Measurements from ENCODE around the gene SCN1A.
"Not testable (repeated sequence)": the region's sequence is repeated elsewhere in the genome, so short reads cannot be mapped to it uniquely, and the experiment has no call there.

Gene SCN1A

GRCh38 chr2:165985120-165985519 is 142.7 kb downstream of the SCN1A start:
- DNase-seq, result no peak

GRCh38 chr2:165972161-165972560 is 155.7 kb downstream of the SCN1A start:
- not testable (repeated sequence) for DNase-seq

GRCh38 chr2:165970663-165971062 is 157.2 kb downstream of the SCN1A start:
- no peak for DNase-seq

- DNase-seq, result no peak
Observed at GRCh38 chr2:165969227-165969626, 158.6 kb downstream of the SCN1A start.

- no peak for DNase-seq
Observed at GRCh38 chr2:165967746-165968145, 160.1 kb downstream of the SCN1A start.

- DNase-seq, result no peak
Observed at GRCh38 chr2:165961818-165962217, 166.0 kb downstream of the SCN1A start.

- no peak for DNase-seq
Observed at GRCh38 chr2:165959371-165959770, 168.4 kb downstream of the SCN1A start.

GRCh38 chr2:165958313-165958960 is 169.4 kb downstream of the SCN1A start:
- DNase-seq, result no peak

- DNase-seq, result peak in 1 of 56 donors; percentile 4
Observed at GRCh38 chr2:165957030-165957675, 170.7 kb downstream of the SCN1A start.

GRCh38 chr2:165953655-165954606 is 173.9 kb downstream of the SCN1A start, which contains the start of gene TTC21B:
TSS of gene TTC21B (minus strand) at chr2:165953776. CDS start at chr2:165953705, 71 bp downstream.
- DNase-seq, result peak; percentile 45 to 97 (median 93)

GRCh38 chr2:165953306-165953654 is 174.5 kb downstream of the SCN1A start:
- peak in 2 of 56 donors; percentile 43 to 60 for DNase-seq

GRCh38 chr2:165952741-165953211 is 175.0 kb downstream of the SCN1A start:
- DNase-seq, result no peak

- no peak for DNase-seq
Observed at GRCh38 chr2:165952085-165952484, 175.7 kb downstream of the SCN1A start.

- no peak for DNase-seq
Observed at GRCh38 chr2:165950438-165950837, 177.4 kb downstream of the SCN1A start.

GRCh38 chr2:165941827-165942226 is 186.0 kb downstream of the SCN1A start:
- DNase-seq, result no peak

- no peak for DNase-seq
Observed at GRCh38 chr2:165938237-165938636, 189.6 kb downstream of the SCN1A start.

Data from amygdala (tissue), 56 donors.